Muscle of back (tissue), 11 donors: Measurements from ENCODE around the gene LILRA1. TPM values are rescaled to one million over a fixed set of nuclear protein-coding genes. Genes with fewer than 3 reads are reported as not detected.
"Not testable (repeated sequence)": the region's sequence is repeated elsewhere in the genome, so short reads cannot be mapped to it uniquely, and the experiment has no call there.

Source experiments
- DNase-seq, 3 donors: peaks; one replicate each; pipeline versions ENCODE4 v3.0.0 to v3.0.0-alpha.2; 2013
- polyA plus RNA-seq, 10 donors: library from polyadenylated mRNA; unstranded; fragments of 120-200 nt; gene quantifications; one replicate each; pipeline ENCODE4 v1.2.1, GENCODE V29; 2013; ENCODE audit not compliant: insufficient read length in 10 of 10

The LILRA1 gene
- polyA plus RNA-seq, 10 donors, result 0.29 to 0.95 (median 0.41) TPM

GRCh38 chr19:54624234-54624633 lies 30.8 kb downstream of the LILRA1 start:
- not testable (repeated sequence) for DNase-seq

DNA sequence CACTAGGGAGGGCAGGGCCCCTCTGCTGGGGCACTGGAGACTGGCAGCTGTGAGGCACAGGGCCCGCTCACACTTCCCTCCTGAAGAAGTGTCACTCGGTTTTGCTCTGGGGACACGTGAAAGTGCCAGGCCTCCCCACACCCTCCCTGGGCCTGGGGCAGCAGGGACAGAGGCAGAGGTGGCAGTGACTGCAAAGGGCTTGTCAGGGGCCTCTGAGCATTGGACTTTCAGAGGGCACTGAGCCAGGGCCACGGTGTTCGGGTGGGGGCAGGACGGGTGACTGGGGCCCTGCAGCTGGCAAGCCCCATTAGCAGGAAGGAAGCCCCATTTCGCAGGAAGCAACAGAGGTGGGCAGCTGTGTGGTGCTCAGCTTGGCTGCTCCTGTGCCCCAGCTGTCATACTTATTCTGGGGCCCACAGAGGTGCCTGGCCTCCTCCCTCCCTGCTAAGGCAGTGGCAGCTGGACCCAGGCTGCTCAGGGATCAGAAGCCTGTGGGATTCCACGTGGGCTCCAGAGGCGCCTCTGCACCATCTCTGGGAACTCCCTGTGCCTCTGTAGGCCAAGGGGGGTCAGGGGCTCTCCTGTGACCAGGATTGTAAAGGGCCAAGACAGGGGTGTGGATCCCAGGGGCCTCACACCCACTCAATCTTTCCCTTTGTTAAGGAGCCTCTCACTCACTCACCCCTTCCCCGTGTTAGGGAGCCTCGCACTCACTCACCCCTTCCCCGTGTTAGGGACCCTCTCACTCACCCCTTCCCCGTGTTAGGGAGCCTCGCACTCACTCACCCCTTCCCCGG lies 31.7 kb downstream of the LILRA1 start:
- DNase-seq, result not testable (repeated sequence)

GRCh38 chr19:54626757-54627156 lies 33.3 kb downstream of the LILRA1 start:
- DNase-seq, result no peak

DNA sequence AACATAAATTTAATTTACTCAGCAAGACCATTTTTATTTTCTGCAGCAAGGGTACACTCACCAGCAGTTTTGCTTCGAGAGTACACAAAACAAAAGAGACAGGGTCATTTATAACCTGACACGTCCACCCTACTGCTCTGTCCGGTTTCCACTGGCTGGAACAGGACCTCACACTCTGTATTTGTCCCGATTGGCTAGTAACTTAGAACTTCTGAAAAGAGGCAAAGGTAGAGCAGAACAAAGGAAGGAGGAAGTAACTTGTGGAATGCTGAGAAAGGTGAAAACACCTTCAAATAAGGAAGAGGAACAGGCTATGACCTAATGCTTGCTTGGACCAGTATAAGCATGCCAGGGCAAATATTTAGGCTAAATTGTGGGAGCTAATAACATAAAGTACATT lies 34.5 kb downstream of the LILRA1 start:
- DNase-seq, result not testable (repeated sequence)

DNA sequence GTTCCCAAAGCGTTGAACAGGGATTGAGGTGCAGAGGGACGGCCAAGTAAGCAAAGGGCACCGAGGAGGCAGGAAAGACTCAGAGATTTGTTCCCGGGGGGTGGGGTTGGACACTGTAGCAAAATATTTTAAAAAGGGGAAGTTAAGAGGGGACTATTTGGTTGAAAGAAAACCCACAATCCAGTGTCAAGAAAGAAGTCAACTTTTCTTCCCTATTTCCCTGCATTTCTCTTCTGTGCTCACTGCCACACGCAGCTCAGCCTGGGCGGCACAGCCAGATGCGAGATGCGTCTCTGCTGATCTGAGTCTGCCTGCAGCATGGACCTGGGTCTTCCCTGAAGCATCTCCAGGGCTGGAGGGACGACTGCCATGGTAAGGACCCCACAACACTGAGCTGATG lies 36.8 kb downstream of the LILRA1 start, which contains the start of gene LILRB1:
Gene LILRB1, plus strand, starts transcription at position 223 of the 400 bp plus-strand sequence. CDS start 590 bp downstream, outside the sequence.
- DNase-seq, result peak in 1 of 3 donors; percentile 10

DNA sequence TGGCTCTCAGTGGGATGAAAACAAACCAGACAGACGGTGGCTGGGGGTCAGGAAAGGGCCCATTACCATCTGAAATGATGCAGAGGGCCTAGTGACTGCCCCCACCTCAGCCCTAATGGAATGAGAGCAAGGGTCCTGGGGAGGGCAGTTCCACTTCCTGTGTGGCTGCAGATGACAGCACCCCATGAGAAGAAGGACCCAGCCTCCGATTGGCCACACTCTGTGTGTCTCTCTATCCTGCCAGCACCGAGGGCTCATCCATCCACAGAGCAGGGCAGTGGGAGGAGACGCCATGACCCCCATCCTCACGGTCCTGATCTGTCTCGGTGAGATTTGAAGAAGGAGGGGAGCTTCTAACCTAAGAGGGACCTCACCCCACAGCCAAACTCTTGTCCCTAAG lies 37.4 kb downstream of the LILRA1 start:
- DNase-seq, result peak in 1 of 3 donors; percentile 12

DNA sequence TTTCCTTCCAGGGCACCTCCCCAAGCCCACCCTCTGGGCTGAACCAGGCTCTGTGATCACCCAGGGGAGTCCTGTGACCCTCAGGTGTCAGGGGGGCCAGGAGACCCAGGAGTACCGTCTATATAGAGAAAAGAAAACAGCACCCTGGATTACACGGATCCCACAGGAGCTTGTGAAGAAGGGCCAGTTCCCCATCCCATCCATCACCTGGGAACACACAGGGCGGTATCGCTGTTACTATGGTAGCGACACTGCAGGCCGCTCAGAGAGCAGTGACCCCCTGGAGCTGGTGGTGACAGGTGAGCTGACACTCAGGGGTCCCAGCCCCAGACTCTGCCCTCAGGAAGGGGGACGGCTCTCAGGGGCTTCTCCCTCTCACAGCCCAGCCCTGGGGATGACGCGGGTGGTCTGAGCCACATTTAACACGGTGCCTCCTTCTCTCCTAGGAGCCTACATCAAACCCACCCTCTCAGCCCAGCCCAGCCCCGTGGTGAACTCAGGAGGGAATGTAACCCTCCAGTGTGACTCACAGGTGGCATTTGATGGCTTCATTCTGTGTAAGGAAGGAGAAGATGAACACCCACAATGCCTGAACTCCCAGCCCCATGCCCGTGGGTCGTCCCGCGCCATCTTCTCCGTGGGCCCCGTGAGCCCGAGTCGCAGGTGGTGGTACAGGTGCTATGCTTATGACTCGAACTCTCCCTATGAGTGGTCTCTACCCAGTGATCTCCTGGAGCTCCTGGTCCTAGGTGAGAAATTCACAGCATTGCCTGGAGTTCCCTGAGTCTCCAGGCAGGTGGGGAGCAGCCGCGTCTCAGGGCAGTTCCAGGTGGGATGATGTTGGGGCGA lies 38.3 kb downstream of the LILRA1 start:
- not testable (repeated sequence) for DNase-seq

DNA sequence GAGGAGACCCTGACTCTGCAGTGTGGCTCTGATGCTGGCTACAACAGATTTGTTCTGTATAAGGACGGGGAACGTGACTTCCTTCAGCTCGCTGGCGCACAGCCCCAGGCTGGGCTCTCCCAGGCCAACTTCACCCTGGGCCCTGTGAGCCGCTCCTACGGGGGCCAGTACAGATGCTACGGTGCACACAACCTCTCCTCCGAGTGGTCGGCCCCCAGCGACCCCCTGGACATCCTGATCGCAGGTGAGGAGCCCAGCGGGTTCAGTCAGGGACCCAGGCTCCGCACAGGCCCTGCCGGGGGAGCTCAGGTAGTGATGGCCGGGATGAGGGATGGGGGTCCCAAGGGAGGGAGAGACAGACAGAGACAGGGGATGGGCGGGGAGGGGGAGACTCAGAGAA lies 39.1 kb downstream of the LILRA1 start:
- DNase-seq, result not testable (repeated sequence)

DNA sequence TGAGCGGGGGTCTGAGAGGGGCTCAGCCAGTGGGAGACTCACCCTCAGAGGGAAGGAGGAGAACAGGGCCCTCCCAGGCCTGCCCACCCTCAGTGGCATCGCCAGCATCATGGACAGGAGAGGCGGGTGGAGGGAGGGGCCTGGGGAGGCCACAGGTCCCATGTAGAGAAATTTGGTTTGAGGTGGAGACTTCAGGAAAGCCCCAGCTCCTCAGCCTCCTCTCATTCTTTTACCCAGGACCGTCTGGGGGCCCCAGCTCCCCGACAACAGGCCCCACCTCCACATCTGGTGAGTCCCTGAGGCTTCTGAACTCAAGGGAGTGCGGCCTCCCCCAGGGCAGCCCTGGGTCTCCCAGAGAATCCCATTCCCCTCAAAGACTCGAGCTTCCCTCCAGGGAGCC lies 40.0 kb downstream of the LILRA1 start:
- DNase-seq, result no peak

DNA sequence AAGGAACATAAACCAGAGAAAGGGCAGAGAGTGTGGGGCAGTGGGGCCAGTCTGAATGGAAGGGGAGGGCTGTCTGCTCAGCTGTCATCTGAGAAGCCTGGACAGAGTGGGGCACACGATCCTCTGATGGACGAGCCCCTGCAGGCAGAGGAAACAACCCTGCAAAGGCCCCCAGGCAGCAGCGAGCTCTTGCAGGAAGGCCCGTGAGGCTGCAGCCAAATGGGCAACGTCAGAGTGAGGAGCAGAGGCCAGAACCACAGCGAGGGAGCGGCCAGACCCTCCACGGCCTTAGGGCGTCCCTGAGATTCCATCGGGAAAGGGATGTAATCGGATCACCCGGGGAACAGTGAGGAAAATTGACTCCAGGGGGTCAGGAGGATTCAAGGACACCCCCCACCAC lies 42.6 kb downstream of the LILRA1 start:
- not testable (repeated sequence) for DNase-seq

- no peak for DNase-seq
These were observed 45.3 kb downstream of the LILRA1 start for GRCh38 chr19:54638683-54639082.

DNA sequence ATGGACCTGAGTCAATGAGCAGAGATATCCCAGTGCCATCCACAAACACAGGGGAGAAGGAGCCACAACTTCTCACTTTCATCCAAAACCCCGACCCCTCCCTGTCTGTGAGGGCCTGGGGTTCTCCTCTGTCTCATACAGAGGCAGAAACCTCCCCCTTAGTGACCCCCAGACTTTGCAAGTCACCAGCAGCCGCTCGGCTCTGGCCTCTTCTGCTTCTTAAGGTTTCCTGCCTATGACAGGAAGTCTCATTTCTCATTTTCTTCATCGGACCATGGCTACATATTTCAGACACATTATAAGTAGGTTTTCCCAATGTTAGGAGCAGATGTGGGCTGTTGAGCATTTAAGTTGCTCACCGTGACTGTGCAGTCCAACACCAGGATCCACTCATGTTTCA lies 49.5 kb downstream of the LILRA1 start:
- DNase-seq, result peak in 1 of 3 donors; percentile 3

GRCh38 chr19:54643583-54643982 lies 50.2 kb downstream of the LILRA1 start:
- not testable (repeated sequence) for DNase-seq

DNA sequence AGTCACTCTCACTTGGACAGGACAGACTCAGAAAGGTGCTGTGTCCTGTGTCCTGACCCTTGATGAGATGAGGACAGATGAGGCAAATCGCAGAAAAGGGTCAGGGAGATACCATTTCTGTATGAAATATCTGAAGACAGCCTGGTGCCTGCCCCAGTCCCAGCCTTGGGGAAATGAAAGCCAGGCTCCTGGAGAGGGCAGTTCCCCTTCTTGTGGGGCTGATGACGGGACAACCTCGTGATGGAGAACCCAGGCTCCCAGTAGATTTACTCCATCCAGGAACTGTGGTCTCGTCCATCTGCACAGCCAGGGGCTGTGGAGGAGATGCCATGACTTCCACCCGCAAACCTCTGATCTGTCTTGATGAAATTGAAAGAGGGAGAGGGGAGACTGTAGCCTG lies 50.6 kb downstream of the LILRA1 start:
- peak in 1 of 3 donors; percentile 17 for DNase-seq

- DNase-seq, result no peak
These were observed 53.0 kb downstream of the LILRA1 start for GRCh38 chr19:54646331-54646841.

GRCh38 chr19:54648129-54648528 lies 54.7 kb downstream of the LILRA1 start:
- no peak for DNase-seq

DNA sequence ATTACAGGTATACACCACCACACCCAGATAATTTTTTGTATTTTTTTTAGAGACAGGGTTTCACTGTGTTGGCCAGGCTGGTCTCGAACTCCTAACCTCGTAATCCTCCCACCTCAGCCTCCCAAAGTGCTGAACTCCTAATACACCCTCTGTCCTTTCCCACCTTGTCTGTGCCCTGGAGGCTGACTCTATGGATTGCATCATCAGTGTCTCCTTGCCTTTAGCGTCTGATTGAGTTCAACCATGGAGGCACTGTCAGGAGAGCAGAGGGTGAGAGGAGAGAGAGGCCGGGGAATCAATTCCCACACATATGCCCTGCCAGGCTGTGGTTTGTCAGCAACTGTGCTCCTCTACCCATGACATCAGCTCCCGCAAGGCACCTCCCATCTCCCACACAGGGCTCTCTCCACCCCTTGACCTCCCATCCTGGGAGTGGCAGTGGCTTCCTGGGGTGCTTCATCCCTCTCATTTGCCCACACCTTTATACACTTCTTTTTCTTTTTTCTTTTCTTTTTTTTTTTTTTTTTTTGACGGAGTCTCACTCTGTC lies 56.8 kb downstream of the LILRA1 start:
- no peak for DNase-seq

Other genes starting within 250 kb of the LILRA1 start
- gene LAIR1, start 228.7 kb upstream of the LILRA1 start, polyA plus RNA-seq, result 10 to 100 TPM in 1 of 10 donors, 1 to 10 TPM in 9; 5.6 to 11.0 (median 7.4) TPM
- 1 to 10 TPM; 2.6 to 6.1 (median 3.9) TPM for gene TTYH1, start 178.2 kb upstream of the LILRA1 start, polyA plus RNA-seq
- 100 to 1,000 TPM in 3 of 10 donors, 10 to 100 TPM in 7; 51.0 to 156 (median 85.9) TPM for gene LENG8, start 144.4 kb upstream of the LILRA1 start, polyA plus RNA-seq
- gene LENG9, start 129.9 kb upstream of the LILRA1 start, polyA plus RNA-seq, result 1 to 10 TPM in 8 of 10 donors, under 1 TPM in 2; 0.94 to 2.6 (median 1.6) TPM
- 10 to 100 TPM; 17.7 to 74.8 (median 29.7) TPM for gene CDC42EP5, start 120.3 kb upstream of the LILRA1 start, polyA plus RNA-seq
- 1 to 10 TPM in 1 of 10 donors, under 1 TPM in 2, not detected in 7; 0.64 to 2.6 (median 0.68) TPM for gene LAIR2, start 90.8 kb upstream of the LILRA1 start, polyA plus RNA-seq
- gene LILRA2, start 19.8 kb upstream of the LILRA1 start, polyA plus RNA-seq, result 1 to 10 TPM in 3 of 10 donors, under 1 TPM in 7; 0.34 to 1.6 (median 0.91) TPM
- gene LILRB1, start 36.9 kb downstream of the LILRA1 start, polyA plus RNA-seq, result 1 to 10 TPM in 9 of 10 donors, under 1 TPM in 1; 0.83 to 2.4 (median 1.4) TPM
- 1 to 10 TPM in 9 of 10 donors, under 1 TPM in 1; 0.72 to 2.0 (median 1.2) TPM for gene LILRB4, start 69.4 kb downstream of the LILRA1 start, polyA plus RNA-seq
- not detected for gene KIR3DL3, start 130.8 kb downstream of the LILRA1 start, polyA plus RNA-seq
- gene KIR2DL3, start 144.9 kb downstream of the LILRA1 start, polyA plus RNA-seq, result under 1 TPM in 1 of 10 donors, not detected in 9; 0.12 TPM
- not detected for gene KIR2DL1, start 176.2 kb downstream of the LILRA1 start, polyA plus RNA-seq
- gene KIR2DL4, start 210.0 kb downstream of the LILRA1 start, polyA plus RNA-seq, result not detected
- gene KIR3DL1, start 222.8 kb downstream of the LILRA1 start, polyA plus RNA-seq, result not detected
- gene KIR2DS4, start 239.0 kb downstream of the LILRA1 start, polyA plus RNA-seq, result under 1 TPM in 1 of 10 donors, not detected in 9; 0.13 TPM